GM12878 (cell line): ENCODE measurements around the gene RCN1. TPM values are rescaled to one million over a fixed set of nuclear protein-coding genes. Genes with fewer than 3 reads are reported as not detected.

ENCODE experiments used
- ATAC-seq: fragments of 200-7000 bp; cut with Tn5 transposase; 3 replicates; pipeline ENCODE4 v1.9.1; 2020; ENCODE audit warnings: mild to moderate bottlenecking, moderate library complexity
- BruUV-seq: library from RNA; stranded (reverse); fragments of 400-500 nt; replicated peaks from 2 replicates; lab custom pipeline; 2021; lab: Mats Ljungman, UMichigan
- CTCF ChIA-PET: fragments of 300-600 bp; sonication (Branson Sonifier 250); formaldehyde crosslinking; extraction: SDS; loops from one replicate; lab custom pipeline; 2021; ENCODE audit warnings: inconsistent platforms; lab: Yijun Ruan, JAX
- POLR2A ChIA-PET: fragments of 350-600 bp; formaldehyde crosslinking; extraction: SDS; loops from one replicate; lab custom pipeline; 2021; ENCODE audit warnings: inconsistent platforms; lab: Charles Lee
- RAD21 ChIA-PET: fragments of 300-600 bp; sonication (Branson Sonifier 250); formaldehyde crosslinking; loops from one replicate; lab custom pipeline; 2023; ENCODE audit warnings: antibody characterized with exemption; ENCODE audit not compliant: unreplicated experiment; lab: Charles Lee
- SMC1A ChIA-PET: fragments of 300-600 bp; sonication (Branson Sonifier 250); formaldehyde crosslinking; loops from one replicate; lab custom pipeline; 2023; ENCODE audit not compliant: unreplicated experiment, uncharacterized antibody; lab: Charles Lee
- DNase-seq: peaks from one replicate; pipeline ENCODE4 v3.0.0-alpha.2; 2011; ENCODE audit warnings: low read depth, low spot score
- FAIRE-seq: peaks from 3 replicates; lab custom pipeline; 2011; peaks lifted over from hg19 to GRCh38; lab: Jason Lieb, UNC
- H2AFZ ChIP-seq: 2 replicates; pipeline ENCODE4 v1.6.0; 2011; ENCODE audit warnings: low read depth, low read length, control low read depth; ENCODE audit not compliant: control insufficient read depth
- H3K27ac ChIP-seq: 2 replicates; pipeline ENCODE4 v1.5.1; 2011; ENCODE audit warnings: control low read depth; ENCODE audit not compliant: control insufficient read depth, insufficient read depth
- H3K27me3 ChIP-seq, 2 experiments: replicated peaks in 1 of 2; 2 replicates each; pipeline versions ENCODE4 v1.6.0 to v1.6.1; 2011; ENCODE audit warnings: low read length in 1 of 2; ENCODE audit not compliant: control insufficient read depth in 2 of 2, insufficient read depth in 2 of 2
- H3K36me3 ChIP-seq, 2 experiments: 2 replicates each; pipeline ENCODE4 v1.5.1; 2011; ENCODE audit warnings: low read length in 1 of 2; ENCODE audit not compliant: control insufficient read depth in 2 of 2, insufficient read depth in 2 of 2
- H3K4me1 ChIP-seq: 2 replicates; pipeline ENCODE4 v1.6.1; 2011; ENCODE audit warnings: mild to moderate bottlenecking, low read length, moderate library complexity, mixed read lengths; ENCODE audit not compliant: control insufficient read depth, insufficient read depth
- H3K4me2 ChIP-seq: 2 replicates; pipeline ENCODE4 v1.6.0; 2011; ENCODE audit warnings: control low read depth; ENCODE audit not compliant: control insufficient read depth, insufficient read depth
- H3K4me3 ChIP-seq: fragments of 200-600 bp; sonication (generic); 2 replicates; pipeline ENCODE4 v1.5.1; 2016
- H3K79me2 ChIP-seq: 2 replicates; pipeline ENCODE4 v1.6.0; 2011; ENCODE audit warnings: low read length; ENCODE audit not compliant: control insufficient read depth, insufficient read depth
- H3K9ac ChIP-seq: 2 replicates; pipeline ENCODE4 v1.8.0; 2011; ENCODE audit warnings: low read length, control low read depth, mixed read lengths; ENCODE audit not compliant: control insufficient read depth, insufficient read depth
- H3K9me3 ChIP-seq: replicated peaks from 3 replicates; pipeline ENCODE4 v1.5.1; 2011; ENCODE audit warnings: mild to moderate bottlenecking, low read length; ENCODE audit not compliant: control insufficient read depth, insufficient read depth
- H4K20me1 ChIP-seq: 2 replicates; pipeline ENCODE4 v1.6.0; 2011; ENCODE audit not compliant: control insufficient read depth, insufficient read depth
- EZH2 ChIP-seq: IDR thresholded peaks from 2 replicates; pipeline ENCODE4 v1.6.1; 2012; ENCODE audit warnings: low read depth, mild to moderate bottlenecking, control low read depth, inconsistent platforms, low read length, borderline replicate concordance; ENCODE audit not compliant: control insufficient read depth
- FOXM1 ChIP-seq: IDR thresholded peaks from 2 replicates; pipeline ENCODE4 v1.6.1; 2012; ENCODE audit warnings: low read depth, mild to moderate bottlenecking, inconsistent platforms, low read length, moderate library complexity
- GATAD2B ChIP-seq: fragments of 450-650 bp; conservative IDR thresholded peaks from 2 replicates; pipeline ENCODE4 v1.6.1; 2017; ENCODE audit warnings: low read depth, mild to moderate bottlenecking, moderate library complexity
- KAT2A ChIP-seq: conservative IDR thresholded peaks from 2 replicates; pipeline ENCODE4 v1.6.1; 2011; ENCODE audit warnings: low read depth, low read length; ENCODE audit not compliant: control insufficient read depth
- POLR2AphosphoS2 ChIP-seq: IDR thresholded peaks from 2 replicates; pipeline ENCODE4 v1.6.1; 2011; ENCODE audit warnings: low read depth, mild to moderate bottlenecking, low read length, improper control_type of control experiment, moderate library complexity
- SIX5 ChIP-seq: IDR thresholded peaks from 2 replicates; pipeline ENCODE4 v1.6.1; 2011; ENCODE audit warnings: mild to moderate bottlenecking, low read depth, low read length, moderate library complexity; ENCODE audit not compliant: severe bottlenecking
- SUZ12 ChIP-seq: fragments of 200-600 bp; sonication (generic); IDR thresholded peaks from one replicate; pipeline ENCODE4 v1.6.1; 2018; ENCODE audit warnings: antibody characterized with exemption, mild to moderate bottlenecking; ENCODE audit not compliant: unreplicated experiment
- YY1 ChIP-seq: IDR thresholded peaks from 2 replicates; pipeline ENCODE4 v1.6.1; 2011; ENCODE audit warnings: low read depth, mild to moderate bottlenecking, low read length
- WGBS: methylation state at CpG from one replicate; pipeline ENCODE4 v1.1.6; 2016; ENCODE audit warnings: low lambda C conversion rate; ENCODE audit not compliant: insufficient replicate concordance, insufficient coverage; ENCODE audit errors: missing lambda C conversion rate; 5-methylcytosine and 5-hydroxymethylcytosine counted together
- in situ Hi-C: fragments of 300-500 bp; cut with MboI; formaldehyde crosslinking; loops from 9 replicates; pipeline ENCODE4 v1.14.3; 2018; ENCODE audit warnings: mixed read lengths
- intact Hi-C: fragments of 100-400 bp; cut with micrococcal nuclease; formaldehyde crosslinking; loops from one replicate; pipeline ENCODE4 v1.14.2; 2022; ENCODE audit not compliant: unreplicated experiment
- polyA plus RNA-seq, 11 experiments: library from polyadenylated mRNA; depleted of rRNA in 4 of 11; unstranded in 6 of 11; stranded (reverse) in 5 of 11; fragments of >200 nt; fragmentation: Nextera tagmentation in 4 of 11; fragmentation: Illumina TruSeq in 1 of 11; extraction: Ambion mirVana in 4 of 11; extraction: Trizol in 1 of 11; gene quantifications; 1 replicate in 1 of 11; 2 replicates in 10 of 11; pipeline versions ENCODE4 v1.2.1 to v1.2.3, GENCODE V29; 2011 to 2016; ENCODE audit warnings: inconsistent platforms in 2 of 11, missing spikeins in 2 of 11, low read depth in 1 of 11
- total RNA-seq, 4 experiments: library from RNA; depleted of rRNA in 3 of 4; stranded (reverse); fragments of >200 nt in 3 of 4; fragmentation: Illumina TruSeq in 1 of 4; extraction: Trizol in 1 of 4; gene quantifications; 2 replicates each; pipeline versions ENCODE4 v1.2.1 to v1.2.3, GENCODE V29; 2013 to 2021
- TF ChIP-seq, protein P1 (sequence below): IDR thresholded peaks from 2 replicates; pipeline ENCODE4 v1.6.1; 2011; ENCODE audit warnings: borderline replicate concordance, low read depth, mild to moderate bottlenecking, moderate library complexity, low read length; ENCODE audit not compliant: insufficient read depth, poor library complexity, severe bottlenecking
- TF ChIP-seq, protein P2 (sequence below): fragments of 450-650 bp; IDR thresholded peaks from 2 replicates; pipeline ENCODE4 v1.6.1; 2017; ENCODE audit warnings: antibody characterized with exemption, mild to moderate bottlenecking, moderate library complexity
- TF ChIP-seq, protein P3 (sequence below), 3 experiments: IDR thresholded peaks in 2 of 3; conservative IDR thresholded peaks in 1 of 3; 2 replicates each; pipeline ENCODE4 v1.5.1; 2011; ENCODE audit warnings: low read depth in 3 of 3, low read length in 3 of 3, mild to moderate bottlenecking in 3 of 3, control low read depth in 2 of 3, moderate library complexity in 2 of 3, inconsistent platforms in 1 of 3, mixed read lengths in 1 of 3; ENCODE audit not compliant: control insufficient read depth in 2 of 3, insufficient read depth in 1 of 3; ENCODE audit errors: extremely low read depth in 1 of 3
- TF ChIP-seq, protein P4 (sequence below): fragments of 450-650 bp; IDR thresholded peaks from 2 replicates; pipeline ENCODE4 v1.6.1; 2017; ENCODE audit warnings: mild to moderate bottlenecking

RCN1 gene
- total and polyA plus RNA-seq, 10 of the 15 experiments (the other 5 are each of a cell fraction or from before 2014, with no cell fraction given): 17.6 to 76.7 (median 56.4) TPM

DNA sequence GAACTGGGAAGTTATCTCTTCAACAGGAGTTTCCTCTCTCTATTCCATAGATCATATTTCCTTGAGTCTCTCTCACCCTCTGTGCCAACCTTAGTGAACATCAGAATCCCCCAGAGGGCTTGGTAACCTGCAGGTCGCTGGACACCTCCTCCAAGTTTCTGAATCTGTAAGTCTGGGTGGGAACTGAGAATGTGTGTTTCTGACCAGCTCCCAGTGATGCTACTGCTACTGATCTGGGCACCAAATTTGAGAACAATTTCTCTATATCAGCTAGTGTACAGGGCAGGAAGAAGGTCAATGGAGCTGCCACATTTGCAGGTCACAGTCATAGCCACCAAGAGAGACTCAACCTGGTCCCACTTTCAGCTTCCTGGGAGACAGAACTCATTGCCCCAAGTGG, 62.9 kb downstream of the RCN1 start (continued):
- TF ChIP-seq, protein P1, sequence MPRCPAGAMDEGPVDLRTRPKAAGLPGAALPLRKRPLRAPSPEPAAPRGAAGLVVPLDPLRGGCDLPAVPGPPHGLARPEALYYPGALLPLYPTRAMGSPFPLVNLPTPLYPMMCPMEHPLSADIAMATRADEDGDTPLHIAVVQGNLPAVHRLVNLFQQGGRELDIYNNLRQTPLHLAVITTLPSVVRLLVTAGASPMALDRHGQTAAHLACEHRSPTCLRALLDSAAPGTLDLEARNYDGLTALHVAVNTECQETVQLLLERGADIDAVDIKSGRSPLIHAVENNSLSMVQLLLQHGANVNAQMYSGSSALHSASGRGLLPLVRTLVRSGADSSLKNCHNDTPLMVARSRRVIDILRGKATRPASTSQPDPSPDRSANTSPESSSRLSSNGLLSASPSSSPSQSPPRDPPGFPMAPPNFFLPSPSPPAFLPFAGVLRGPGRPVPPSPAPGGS: no peak
- TF ChIP-seq GATAD2B (no peak; the same call in 1 of the 2 replicates), YY1 (no peak), POLR2AphosphoS2 (no peak), SIX5 (no peak)
- TF ChIP-seq, all 136 proteins: peak for 3

DNA sequence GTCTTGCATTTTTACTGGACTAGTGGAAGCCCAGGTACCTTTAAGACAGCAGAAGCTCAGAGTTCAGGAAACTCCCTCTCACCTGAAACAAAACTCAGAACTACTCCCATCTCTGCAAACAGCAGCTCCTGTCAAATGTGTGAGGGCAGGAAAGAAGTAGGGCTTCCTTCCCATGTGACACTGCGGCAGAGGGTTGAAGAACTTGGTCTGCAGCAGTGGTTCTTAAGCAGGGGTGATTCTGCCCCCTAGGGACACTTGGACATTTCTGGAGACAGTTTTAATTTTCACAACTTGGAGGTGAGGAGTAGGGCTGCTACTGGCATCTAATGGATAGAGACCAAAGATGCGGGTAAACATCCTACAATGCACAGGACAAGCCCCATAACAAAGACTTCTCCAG, 63.4 kb downstream of the RCN1 start:
- ChIA-PET CTCF (interaction anchor here (0.6 to 5.0 kb wide), 23 partner anchors 10 to 1047 kb away, joined by 3 to 63 read pairs (median 3); no protein-coding TSS in a partner anchor), POLR2A (interaction anchor here (0.6 to 1.8 kb wide), 2 partner anchors 11 to 47 kb away, joined by 3 to 6 read pairs; no protein-coding TSS in a partner anchor), SMC1A (interaction anchor here (0.7 to 5.1 kb wide), 14 partner anchors 15 to 198 kb away, joined by 3 to 61 read pairs (median 6); no protein-coding TSS in a partner anchor), RAD21 (interaction anchor here (0.6 to 2.7 kb wide), 11 partner anchors 10 to 357 kb away, joined by 3 to 24 read pairs (median 4); no protein-coding TSS in a partner anchor)
- FAIRE-seq (no peak), ATAC-seq (peak; percentile 72), DNase-seq (peak; percentile 62)
- Histone ChIP-seq H3K4me1 (peaks cover 6% of the 10 kb centered on the region; the same call in 1 of the 2 replicates), H2AFZ (peak overlapping the region; percentile 18), H3K4me2 (peak overlapping the region; percentile 3; the same call in 1 of the 2 replicates), H3K79me2 (no peaks in the 10 kb centered on the region), H3K27ac (peak overlapping the region; percentile 42; the same call in 1 of the 2 replicates), H3K27me3 (no peaks in the 10 kb centered on the region), H3K36me3 (no peaks in the 10 kb centered on the region), H4K20me1 (no peaks in the 10 kb centered on the region), H3K9ac (no peak overlapping the region), H3K4me3 (no peak overlapping the region), H3K9me3 (no peaks in the 10 kb centered on the region)
- BruUV-seq: no TSS peak
- in situ Hi-C loops: no loop called here
- 80% methylated on average over 2 of the region's 2 CpGs for WGBS
- intact Hi-C loops: loop anchor here (1.0 to 5.0 kb wide), 3 partner anchors 48 to 102 kb away; no protein-coding TSS in a partner anchor
- no peak for TF ChIP-seq EZH2
- TF ChIP-seq, protein P2, sequence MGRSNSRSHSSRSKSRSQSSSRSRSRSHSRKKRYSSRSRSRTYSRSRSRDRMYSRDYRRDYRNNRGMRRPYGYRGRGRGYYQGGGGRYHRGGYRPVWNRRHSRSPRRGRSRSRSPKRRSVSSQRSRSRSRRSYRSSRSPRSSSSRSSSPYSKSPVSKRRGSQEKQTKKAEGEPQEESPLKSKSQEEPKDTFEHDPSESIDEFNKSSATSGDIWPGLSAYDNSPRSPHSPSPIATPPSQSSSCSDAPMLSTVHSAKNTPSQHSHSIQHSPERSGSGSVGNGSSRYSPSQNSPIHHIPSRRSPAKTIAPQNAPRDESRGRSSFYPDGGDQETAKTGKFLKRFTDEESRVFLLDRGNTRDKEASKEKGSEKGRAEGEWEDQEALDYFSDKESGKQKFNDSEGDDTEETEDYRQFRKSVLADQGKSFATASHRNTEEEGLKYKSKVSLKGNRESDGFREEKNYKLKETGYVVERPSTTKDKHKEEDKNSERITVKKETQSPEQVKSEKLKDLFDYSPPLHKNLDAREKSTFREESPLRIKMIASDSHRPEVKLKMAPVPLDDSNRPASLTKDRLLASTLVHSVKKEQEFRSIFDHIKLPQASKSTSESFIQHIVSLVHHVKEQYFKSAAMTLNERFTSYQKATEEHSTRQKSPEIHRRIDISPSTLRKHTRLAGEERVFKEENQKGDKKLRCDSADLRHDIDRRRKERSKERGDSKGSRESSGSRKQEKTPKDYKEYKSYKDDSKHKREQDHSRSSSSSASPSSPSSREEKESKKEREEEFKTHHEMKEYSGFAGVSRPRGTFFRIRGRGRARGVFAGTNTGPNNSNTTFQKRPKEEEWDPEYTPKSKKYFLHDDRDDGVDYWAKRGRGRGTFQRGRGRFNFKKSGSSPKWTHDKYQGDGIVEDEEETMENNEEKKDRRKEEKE: no peak
- no peak for TF ChIP-seq SUZ12
- TF ChIP-seq KAT2A: no peak
- TF ChIP-seq YY1: no peak
- TF ChIP-seq, protein P3, sequence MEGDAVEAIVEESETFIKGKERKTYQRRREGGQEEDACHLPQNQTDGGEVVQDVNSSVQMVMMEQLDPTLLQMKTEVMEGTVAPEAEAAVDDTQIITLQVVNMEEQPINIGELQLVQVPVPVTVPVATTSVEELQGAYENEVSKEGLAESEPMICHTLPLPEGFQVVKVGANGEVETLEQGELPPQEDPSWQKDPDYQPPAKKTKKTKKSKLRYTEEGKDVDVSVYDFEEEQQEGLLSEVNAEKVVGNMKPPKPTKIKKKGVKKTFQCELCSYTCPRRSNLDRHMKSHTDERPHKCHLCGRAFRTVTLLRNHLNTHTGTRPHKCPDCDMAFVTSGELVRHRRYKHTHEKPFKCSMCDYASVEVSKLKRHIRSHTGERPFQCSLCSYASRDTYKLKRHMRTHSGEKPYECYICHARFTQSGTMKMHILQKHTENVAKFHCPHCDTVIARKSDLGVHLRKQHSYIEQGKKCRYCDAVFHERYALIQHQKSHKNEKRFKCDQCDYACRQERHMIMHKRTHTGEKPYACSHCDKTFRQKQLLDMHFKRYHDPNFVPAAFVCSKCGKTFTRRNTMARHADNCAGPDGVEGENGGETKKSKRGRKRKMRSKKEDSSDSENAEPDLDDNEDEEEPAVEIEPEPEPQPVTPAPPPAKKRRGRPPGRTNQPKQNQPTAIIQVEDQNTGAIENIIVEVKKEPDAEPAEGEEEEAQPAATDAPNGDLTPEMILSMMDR (IDR thresholded peaks at IDR 0.05 in 2 of 3, conservative IDR thresholded peaks at IDR 0.05 in 1 of 3; ENCODE audit: control insufficient read depth in 2 of 3, extremely low read depth in 1 of 3, insufficient read depth in 1 of 3, low read depth in 3 of 3, low read length in 3 of 3): peak in 2 of 3 experiments; percentile 13 to 46; a peak in 2 of 6 replicates
- TF ChIP-seq, protein P4, sequence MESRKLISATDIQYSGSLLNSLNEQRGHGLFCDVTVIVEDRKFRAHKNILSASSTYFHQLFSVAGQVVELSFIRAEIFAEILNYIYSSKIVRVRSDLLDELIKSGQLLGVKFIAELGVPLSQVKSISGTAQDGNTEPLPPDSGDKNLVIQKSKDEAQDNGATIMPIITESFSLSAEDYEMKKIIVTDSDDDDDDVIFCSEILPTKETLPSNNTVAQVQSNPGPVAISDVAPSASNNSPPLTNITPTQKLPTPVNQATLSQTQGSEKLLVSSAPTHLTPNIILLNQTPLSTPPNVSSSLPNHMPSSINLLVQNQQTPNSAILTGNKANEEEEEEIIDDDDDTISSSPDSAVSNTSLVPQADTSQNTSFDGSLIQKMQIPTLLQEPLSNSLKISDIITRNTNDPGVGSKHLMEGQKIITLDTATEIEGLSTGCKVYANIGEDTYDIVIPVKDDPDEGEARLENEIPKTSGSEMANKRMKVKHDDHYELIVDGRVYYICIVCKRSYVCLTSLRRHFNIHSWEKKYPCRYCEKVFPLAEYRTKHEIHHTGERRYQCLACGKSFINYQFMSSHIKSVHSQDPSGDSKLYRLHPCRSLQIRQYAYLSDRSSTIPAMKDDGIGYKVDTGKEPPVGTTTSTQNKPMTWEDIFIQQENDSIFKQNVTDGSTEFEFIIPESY: no peak
- TF ChIP-seq FOXM1: no peak
